ENCODE measurements around the gene MMP24.

MMP24 gene

DNA sequence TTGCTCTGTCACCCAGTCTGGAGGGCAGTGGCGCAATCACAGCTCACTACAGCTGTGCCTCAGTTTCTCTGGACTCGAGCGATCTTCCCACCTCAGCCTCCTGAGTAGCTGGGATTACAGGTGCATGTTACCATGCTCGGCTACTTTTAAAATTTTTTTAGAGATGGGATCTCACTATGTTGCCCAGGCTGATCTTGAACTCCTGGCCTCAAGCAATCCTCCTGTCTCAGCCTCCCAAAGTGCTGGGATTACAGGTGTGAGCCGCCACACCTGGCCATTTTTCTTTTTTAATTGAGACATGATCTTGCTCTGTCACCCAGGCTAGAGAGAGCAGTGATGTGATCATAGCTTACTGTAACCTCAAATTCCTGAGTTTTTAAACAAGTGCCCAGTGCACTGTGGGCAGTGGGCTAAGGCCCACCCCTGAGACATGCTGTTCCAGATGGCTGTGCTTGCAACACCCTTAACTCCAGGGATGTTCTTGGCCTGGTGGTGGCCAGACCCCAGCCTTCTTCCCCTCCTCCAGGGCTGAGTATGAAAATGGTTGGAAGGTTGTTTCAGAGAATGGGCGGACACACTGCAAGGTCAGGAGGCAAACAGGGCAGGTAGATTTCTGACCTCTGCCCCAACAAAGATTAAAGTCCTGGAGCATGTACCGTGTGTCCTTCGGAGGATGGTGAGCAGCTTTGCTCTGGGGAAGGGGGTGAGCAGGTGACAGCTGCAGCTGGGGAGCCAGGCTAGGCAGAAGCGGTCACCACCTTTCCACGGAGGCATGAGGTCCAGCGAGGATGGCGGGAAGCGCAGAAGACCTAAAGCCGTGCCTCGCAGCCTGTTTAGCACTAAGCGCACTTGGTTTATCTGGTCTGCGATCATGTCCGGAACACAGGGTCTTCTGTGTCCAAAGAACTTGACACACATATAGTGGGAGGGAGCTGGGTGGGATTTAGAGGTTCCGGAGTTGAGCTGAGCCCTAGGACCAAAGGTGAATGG lies 67.1 kb downstream of the MMP24 start:
- no peak for DNase-seq (ENCODE audit: low spot score)

DNA sequence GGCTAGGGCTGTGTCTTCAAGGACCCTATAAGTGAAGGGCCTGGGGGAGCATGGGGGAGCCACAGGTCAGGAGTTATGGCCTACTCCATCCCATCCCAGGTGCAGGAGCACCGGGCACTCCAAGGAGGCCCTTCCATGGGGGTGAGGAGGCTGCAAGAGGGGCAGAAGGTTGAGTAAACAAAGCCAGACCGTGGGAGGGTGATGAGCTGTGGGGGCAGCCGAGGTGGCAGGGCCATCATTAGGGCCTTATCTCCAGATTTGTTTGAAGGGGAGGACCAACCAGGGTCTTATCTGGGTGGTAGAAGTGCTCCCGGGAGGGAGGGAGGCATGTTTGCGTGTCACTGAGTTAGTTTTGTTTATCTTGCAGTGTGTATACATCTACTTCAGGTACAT lies 67.8 kb downstream of the MMP24 start:
- no peak for DNase-seq (ENCODE audit: low spot score)

DNA sequence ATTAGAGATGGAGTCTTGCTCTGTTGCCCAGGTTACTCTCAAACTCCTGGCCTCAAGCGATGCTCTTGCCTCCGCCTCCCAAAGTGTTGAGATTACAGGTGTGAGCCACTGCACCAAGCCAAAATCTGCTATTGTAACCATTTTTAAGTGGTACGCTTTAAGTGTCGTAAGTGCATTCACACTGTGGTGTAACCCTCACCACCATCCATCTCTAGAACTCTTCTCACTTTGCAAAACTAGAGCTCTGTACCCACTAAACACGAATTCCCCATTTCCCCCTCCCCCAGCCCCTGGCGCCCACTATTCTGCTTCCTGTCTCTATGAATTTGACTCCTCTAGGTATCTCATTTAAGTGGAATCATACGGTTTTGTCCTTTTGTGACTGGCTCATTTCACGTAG lies 68.6 kb downstream of the MMP24 start:
- no peak for DNase-seq (ENCODE audit: low spot score)

DNA sequence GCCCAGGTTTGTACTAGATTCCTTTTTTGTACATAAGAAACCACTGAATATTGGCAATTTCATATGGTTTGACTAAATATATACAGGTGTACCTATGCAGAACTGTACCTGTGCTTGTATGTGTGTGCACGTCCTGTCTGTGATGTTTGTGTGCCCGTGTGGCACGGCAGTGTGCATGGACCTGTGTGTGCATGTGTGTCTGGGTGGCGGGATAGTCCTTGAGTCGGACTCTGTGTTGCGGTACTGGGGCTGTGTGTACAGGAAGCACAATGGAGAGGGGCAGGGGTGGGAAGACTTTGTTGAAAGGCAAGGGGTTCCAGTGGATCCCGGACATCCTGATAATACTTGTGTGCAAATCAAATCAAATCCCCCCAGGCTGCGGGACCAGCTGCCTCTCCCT lies 69.2 kb downstream of the MMP24 start:
- DNase-seq (ENCODE audit: low spot score): no peak

DNA sequence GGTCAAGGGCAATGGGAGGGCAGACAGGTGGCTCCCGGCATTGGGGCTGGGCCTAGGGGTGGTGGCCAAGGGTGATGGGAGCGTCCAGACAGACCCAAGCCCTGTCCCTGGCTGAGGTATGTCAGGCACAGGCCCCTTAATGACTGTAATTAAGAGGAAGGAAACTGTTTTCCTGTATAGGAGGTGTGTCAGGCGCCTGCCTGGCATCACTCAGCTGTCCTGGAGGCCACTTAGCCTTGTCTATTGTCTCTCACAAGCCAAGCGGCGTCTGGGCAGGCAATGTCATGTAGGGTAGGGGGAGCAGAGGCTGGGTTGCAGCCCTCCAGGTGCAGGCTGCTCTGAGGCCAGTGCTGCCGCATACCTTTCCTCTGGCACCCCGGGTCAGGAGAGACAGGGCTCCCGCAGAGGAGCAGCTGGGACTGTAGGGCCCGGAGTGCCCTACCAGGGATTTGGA lies 69.6 kb downstream of the MMP24 start:
- DNase-seq (ENCODE audit: low spot score): no peak

DNA sequence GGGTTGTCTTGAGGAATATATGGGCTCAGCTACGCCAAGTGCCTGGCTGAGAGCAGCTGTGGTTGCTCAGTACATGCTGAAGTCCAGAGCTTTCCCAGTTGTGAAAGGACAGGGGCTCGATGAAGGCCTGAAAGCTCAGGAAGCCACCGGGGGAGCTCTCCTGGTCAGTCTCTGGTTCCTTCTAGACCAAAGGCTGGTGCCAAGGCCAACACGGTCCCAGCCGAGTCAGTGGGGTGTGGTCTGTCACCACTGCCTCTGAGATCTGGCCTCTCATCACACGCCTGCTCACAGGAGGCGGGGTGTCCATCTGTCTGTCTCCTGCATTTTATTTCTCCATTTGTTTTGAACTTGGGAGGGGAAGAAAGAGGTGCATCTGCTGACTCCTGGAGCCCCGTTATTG lies 70.7 kb downstream of the MMP24 start:
- no peak for DNase-seq (ENCODE audit: low spot score)

DNA sequence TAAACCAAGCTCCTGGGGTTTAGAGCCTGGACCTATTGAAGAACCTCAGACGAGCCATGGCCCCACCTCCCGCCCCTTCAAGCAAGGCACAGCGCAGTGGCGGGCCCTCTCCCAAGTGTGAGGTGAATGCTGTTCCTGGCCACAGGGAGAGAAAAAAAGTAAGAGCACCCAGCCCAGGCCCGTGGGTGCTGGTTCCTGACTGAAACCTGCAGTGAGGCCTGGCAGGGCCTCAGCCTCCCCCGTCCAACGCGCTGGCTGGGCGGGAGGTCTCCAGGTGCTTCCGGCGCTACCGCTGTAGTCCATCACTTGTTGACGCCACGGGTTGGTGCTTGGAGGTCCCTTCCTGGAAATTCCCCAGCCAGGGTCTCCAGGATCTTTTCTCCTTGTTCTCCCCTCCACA lies 71.2 kb downstream of the MMP24 start:
- no peak for DNase-seq (ENCODE audit: low spot score)

DNA sequence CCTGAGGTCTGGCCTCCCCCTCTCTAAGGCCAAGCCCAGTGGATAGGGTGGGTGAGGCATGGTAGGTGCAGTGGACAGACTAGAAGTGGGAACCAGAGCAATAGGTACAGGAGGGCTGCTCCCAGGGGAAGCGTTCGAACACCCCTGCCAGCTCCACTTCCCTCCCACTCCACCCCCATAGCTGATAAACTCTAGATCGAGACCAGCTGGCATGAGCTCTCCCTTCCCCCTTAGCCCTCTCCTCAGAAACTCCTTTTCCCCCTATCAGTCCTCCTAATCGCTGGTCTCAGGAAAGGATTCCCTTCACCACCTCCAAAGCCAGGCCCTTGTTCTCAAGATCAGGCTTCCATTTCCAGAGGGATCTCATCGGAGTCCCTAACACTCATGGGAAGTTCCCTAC lies 71.8 kb downstream of the MMP24 start:
- no peak for DNase-seq (ENCODE audit: low spot score)

DNA sequence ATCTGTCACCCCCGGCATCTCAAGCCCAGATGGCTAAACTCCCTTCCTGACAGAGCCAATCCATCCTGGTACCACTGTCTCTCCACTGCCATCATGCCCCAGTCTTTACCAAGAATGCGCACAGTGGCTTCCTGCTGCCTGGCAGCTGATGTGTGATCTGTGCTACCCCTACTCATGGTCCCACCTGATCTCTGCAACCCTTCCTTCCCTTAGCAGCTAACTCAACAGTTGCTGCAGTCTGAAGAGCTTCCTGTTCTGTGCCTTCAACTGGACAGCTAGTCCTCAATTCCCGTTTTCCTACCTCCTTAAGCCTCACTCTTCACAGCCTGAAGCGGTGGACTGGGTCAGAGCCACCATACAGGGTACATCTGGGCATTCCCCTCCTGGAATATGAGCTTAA lies 73.3 kb downstream of the MMP24 start:
- no peak for DNase-seq (ENCODE audit: low spot score)

DNA sequence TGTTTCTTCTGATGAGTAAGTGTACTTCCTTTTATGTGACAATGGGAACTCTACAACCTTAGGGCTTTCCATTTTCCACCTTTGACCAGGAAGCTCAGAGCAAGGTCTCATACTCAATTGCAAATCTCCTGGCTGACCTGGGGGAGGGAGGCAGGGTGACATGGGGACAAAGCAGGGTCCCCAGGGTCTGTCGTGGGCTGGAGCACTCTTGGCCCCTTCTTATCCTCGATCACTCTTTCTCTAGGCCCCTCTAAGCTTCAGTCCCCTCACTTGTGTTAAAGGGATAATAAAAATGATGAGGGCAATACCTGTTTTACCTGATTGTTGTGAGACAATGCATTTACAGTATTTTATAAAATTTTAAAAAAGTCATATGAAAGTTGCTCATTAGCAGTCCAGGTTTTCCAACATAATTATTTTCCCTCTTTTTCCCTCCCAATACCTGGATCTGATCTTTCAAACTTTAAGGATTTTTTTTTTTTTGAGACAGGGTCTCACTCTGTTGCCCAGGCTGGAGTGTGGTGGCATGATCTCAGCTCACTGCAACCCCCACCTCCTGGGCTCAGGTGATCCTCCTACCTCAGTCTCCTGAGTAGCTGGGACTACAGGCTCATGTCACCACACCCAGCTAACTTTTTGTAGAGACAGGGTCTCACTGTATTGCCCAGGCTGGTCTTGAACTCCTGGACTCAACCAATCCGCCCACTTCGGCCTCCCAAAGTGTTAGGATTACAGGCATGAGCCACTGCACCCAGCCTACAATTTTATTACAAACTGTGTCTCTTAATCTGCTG lies 74.2 kb downstream of the MMP24 start:
- no peak for DNase-seq (ENCODE audit: low spot score)

DNA sequence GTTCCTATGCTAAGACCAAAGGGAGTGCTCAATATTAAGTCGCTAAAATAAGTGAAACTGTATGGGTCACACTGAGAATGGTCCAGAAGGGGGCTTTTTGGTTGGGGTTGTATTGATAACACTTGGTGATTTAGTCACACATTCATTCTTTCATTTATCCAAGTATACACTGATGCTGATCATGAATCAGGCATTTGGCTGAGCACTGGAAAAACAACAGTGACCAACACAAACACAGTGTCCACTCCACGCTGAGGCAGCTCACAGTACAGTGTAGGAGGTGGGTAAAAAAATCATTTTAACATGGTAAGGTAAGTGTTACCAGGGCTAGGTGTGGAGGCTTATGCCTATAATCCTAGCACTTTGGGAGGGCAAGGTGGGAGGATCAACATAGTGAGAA lies 74.9 kb downstream of the MMP24 start:
- no peak for DNase-seq (ENCODE audit: low spot score)

DNA sequence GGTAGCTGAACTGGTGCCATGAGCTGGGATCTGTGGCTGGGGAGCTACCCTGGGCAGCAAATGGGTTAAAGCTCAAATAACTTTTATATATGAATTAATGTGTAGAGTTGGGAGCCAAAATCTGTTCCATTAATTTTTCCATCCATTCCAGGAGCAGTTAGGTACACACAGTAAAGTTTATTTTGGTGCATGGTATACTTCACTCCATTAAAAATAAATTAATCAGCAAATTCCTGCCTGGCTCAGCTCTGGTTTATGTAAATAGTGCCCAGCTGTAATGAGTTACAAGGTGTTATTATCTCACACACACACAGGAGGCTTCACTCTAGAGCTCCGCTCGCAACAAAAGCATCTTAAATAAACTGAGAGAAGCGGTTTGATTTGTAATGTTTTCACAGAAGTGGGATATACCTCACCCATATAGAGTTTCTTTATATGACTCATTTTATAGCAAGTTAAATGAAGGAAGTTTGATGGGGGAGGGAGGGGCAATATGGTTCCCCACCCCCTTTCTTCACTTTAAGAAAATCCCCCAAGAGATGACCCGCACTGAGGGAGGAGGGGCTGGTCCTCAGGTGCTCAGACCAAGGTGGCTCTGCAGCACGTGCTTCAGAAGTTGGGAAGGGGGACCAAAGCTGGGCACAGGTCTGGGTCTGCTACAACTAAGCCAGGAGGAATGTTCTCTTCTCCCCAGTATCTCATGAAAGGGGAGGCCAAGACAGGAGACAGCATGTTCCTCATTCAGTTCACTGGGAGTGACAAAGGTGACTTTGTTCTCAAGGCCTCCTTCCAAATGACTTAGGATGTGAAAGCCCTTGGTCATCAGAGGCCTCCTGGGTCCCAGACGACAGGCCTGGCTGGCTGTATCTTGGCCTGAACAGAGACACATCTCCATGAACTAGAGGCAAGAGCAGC lies 76.2 kb downstream of the MMP24 start:
- DNase-seq (ENCODE audit: low spot score): no peak

DNA sequence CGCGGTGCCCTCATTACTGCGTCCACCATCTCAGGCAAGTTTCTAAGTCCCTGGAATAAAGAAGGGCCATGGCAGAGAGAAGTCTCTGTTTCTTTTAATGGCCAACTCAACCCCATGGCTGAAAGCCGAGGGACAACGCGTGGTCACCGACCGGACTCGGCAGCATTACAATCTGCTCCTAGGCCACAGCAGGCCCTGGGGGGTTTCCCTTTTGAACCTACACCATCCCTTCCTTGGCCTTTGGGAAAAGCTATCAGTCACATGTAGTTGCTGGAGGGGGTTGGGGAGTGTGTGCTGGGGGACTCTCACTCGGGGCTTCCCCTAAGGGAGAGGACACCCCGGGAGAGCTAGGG lies 76.9 kb downstream of the MMP24 start:
- DNase-seq (ENCODE audit: low spot score): no peak

DNA sequence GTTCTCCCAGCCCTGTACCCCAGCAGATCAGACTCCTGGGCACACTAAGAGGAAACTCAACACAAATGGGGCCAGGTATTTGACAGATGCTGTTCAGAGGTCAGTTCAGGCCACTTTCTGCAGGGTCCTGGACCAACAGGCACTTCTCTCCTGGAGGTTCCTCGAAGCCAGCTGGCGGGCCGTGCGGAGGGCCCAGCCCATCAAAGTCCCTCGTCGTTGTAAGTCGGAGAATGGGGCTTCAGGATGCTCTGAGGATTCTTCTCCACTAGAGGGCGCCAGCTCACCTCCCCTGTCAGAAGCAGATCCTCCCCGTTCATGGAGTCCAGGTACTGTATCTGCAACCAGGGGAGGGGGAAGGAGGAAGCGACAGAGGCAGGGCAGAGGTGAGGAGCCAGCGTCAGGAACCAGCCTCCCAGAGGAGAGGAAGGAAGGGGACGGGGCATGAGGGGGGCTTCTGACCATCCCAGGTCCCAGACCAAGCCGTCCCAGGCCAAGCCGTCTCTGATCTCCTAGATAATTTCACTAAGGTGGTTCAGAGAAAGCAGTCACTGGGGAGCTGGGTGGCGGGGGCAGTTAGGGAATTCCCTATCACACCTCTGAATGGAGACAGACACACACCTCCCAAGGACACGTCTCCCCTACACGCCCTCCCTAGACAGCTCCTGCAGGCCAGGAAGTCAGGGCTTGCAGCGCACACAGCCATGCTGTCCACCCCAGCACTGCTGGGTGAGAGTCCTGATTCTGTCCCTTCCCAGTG lies 77.4 kb downstream of the MMP24 start:
- peak; percentile 85 for DNase-seq (ENCODE audit: low spot score)

DNA sequence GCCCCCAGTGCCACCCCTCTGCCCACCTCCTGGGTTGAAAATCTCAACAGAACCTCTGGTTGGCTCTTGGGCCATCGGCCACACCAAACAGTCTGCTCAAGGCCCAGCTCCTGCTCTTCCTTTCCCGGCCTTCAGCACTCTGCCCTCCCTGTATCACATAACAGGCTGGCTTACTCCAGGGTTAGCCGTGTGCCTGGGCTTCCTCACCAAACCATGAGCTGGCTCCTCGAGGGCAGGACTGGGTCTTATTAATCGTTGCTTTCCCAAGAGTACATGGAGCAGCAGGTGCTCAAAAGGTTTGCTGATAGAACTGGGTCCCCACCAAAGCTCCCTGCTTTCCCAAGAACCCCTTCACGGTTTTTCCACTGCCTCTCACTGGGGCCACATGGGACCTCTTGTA lies 78.5 kb downstream of the MMP24 start:
- no peak for DNase-seq (ENCODE audit: low spot score)

DNA sequence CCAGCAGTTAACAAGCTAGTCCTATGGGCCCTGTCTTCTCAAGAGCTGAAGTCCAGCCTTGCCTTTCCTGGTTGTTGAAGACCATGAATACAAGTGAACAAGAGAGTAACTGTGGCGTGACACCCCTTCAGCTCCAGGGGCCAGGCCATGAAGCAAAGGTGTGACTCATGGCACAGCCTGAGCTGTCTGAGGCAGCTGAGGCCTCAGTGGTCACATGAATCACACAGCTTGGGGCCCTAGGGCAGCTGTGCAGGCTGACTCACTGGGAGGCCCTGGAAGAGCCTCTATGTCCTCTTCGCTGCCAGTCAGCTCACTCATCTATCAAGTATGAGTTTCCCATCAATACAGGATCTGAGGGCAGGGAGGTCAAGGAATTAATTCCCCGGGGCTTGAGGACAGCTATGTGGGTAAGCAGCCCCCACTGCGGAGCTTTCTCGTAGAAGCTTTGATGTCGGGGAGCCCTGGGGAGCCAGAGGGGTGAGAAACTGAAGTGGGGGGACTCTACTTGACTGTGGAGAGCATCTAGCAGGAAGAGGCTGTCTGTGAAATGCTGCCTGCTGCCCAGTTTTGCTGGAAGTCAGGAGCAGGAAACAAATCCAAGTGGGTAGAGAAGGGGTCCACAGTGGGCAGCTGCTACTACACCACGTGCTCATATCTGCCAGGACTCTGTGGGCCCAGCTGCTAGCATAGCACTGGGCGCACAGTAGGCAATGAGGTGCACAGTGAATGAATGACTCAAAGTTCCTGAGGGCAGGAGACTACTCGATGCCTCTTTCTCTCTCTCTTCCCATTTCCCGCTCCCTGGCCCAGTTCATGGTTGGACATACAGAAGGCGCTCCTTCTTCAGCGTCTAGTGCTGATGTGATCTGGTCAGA lies 79.4 kb downstream of the MMP24 start:
- DNase-seq (ENCODE audit: low spot score): peak; percentile 37

DNA sequence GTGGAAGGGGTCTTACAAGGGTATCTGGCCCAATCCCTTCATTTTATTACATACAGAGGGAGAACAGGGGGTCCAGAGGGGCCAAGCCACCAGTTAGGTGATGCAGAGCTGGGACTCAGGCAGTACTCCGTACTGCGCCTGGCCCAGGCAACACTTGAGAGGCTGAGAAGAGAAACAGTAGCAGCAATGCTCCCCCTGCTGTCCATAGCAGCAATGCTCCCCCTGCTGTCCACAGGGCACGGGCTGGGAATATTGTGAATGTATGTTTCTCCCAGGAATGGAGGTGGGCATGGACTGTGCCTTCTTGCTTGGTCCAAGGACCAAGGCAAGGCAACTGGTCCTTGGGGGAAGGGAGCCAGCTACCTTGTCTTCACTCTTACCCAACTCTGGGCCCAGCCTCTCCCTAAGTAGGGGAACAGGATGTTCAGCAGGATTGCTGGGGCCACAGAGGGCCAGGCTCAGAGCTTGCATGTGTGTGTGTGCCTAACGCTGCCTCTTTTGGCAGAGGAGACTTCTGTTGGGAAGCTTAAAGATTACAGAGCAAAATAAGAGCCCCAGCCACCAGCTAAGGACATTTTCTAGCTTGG lies 80.5 kb downstream of the MMP24 start:
- no peak for DNase-seq (ENCODE audit: low spot score)

DNA sequence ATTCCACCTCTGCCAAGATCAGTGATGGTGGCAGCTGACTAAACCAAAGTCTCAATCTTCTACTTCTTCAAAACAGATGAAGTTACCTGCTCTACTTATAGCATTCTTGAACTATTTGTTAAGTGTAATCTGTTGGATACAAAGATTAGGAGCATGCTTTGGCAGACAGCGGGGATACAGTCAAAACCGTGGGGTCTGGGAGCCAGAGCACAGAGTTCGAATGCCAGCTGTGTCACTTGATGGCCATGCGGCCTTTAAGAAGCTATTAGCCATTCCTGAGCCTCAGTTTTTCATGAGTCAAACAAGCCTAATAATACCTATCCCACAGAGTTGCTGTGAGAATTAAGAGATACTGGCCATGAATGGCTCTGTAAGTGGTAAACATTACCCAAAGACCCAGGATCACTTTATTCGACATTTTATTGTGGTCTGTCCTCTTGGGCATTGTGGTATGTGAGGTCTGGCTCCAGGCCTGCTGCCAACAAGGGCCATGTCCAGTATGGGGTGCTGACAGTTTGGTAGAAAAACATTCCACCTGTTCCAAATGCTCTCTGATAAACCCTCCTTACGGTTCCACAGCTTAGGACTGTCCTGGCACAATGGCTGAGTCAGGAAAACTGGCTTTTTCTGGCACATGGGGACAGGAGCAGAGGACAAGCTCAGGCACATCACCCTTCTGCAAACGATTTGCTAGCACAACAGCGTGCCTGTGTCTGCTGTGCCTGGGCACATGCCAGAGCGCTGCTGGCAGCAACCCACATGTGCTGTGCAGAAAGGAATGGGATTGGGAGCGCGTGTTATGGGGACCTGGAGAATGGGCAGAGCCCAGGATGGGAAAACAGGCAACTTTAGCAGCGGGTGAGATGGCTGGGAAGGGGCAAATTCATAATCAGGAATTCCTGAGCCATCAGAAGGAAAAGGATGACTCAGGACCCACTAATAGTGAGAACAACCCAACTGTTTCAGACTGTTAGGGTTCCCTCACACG lies 81.5 kb downstream of the MMP24 start:
- no peak for DNase-seq (ENCODE audit: low spot score)

DNA sequence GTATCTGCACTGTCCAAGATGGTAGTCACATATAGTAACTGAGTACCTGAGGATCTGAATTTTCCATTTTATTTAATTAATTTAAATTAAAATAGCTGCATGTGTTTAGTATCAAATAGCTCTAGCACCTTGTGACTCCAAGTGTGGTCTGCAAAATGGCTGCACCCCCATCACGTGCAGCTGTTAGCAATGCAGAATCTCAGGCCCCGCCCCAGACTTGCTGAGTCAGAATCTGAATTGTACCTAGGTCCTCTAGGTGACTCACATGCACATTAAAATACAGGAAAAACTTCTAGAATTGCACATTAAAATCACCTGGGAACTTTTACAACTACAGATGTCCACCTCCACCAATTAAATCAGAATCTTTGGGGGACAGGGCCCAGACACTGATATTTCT lies 84.9 kb downstream of the MMP24 start:
- DNase-seq (ENCODE audit: low spot score): no peak
